Endodermal cell (in vitro differentiated cells): ENCODE data around the gene ATP2A2. TPM values are rescaled to one million over a fixed set of nuclear protein-coding genes. Genes with fewer than 3 reads are reported as not detected.

Source experiments
- DNase-seq: peaks from one replicate; pipeline ENCODE4 v3.0.0-alpha.2; 2017
- H3K27ac ChIP-seq: 2 replicates; pipeline ENCODE4 v1.5.1; 2013; ENCODE audit warnings: mild to moderate bottlenecking, low read depth, low read length, moderate library complexity
- H3K27me3 ChIP-seq: 2 replicates; pipeline ENCODE4 v1.6.1; 2013; ENCODE audit warnings: mild to moderate bottlenecking, low read length, moderate library complexity; ENCODE audit not compliant: insufficient read depth, control insufficient read depth, poor library complexity, severe bottlenecking
- H3K36me3 ChIP-seq: 2 replicates; pipeline ENCODE4 v1.7.0; 2013; ENCODE audit warnings: mild to moderate bottlenecking, low read length, moderate library complexity; ENCODE audit not compliant: control insufficient read depth, insufficient read depth
- H3K4me1 ChIP-seq: one replicate; pipeline ENCODE4 v1.7.0; 2013; ENCODE audit warnings: low read length; ENCODE audit not compliant: control insufficient read depth, insufficient read depth
- H3K4me3 ChIP-seq: 2 replicates; pipeline ENCODE4 v1.5.1; 2013; ENCODE audit warnings: mild to moderate bottlenecking, low read length, moderate library complexity
- H3K9ac ChIP-seq: 2 replicates; pipeline ENCODE4 v1.6.1; 2013; ENCODE audit warnings: mild to moderate bottlenecking, low read length, moderate library complexity; ENCODE audit not compliant: poor library complexity, severe bottlenecking; ENCODE audit errors: extremely low read depth
- H3K9me3 ChIP-seq: 2 replicates; pipeline ENCODE4 v1.6.1; 2013; ENCODE audit warnings: mild to moderate bottlenecking, low read length, moderate library complexity; ENCODE audit not compliant: control insufficient read depth
- H3K27ac Mint-ChIP-seq: 2 replicates; pipeline ENCODE4 v1.8.0; 2020; ENCODE audit warnings: mixed read lengths
- H3K27me3 Mint-ChIP-seq: 2 replicates; pipeline ENCODE4 v1.8.0; 2021; ENCODE audit warnings: mild to moderate bottlenecking, mixed read lengths; ENCODE audit not compliant: insufficient read depth
- H3K36me3 Mint-ChIP-seq: 2 replicates; pipeline ENCODE4 v1.8.0; 2020; ENCODE audit warnings: low read depth, mixed read lengths
- H3K4me1 Mint-ChIP-seq: 2 replicates; pipeline ENCODE4 v1.8.0; 2020; ENCODE audit warnings: mixed read lengths
- H3K4me3 Mint-ChIP-seq: 2 replicates; pipeline ENCODE4 v1.8.0; 2020; ENCODE audit warnings: mild to moderate bottlenecking, moderate library complexity, mixed read lengths
- H3K9me3 Mint-ChIP-seq: 2 replicates; pipeline ENCODE4 v1.8.0; 2020; ENCODE audit warnings: mild to moderate bottlenecking, mixed read lengths
- CTCF ChIP-seq: fragments of 200-600 bp; sonication (generic); conservative IDR thresholded peaks from 2 replicates; pipeline ENCODE4 v1.5.0; 2021; ENCODE audit warnings: antibody characterized with exemption, mild to moderate bottlenecking
- whole genome bisulfite sequencing, 2 experiments: methylation state at CpG; one replicate each; pipeline versions ENCODE4 v1.1.5 to v1.1.7; 2013; ENCODE audit warnings: missing lambda C conversion rate in 2 of 2, mixed read lengths in 1 of 2; ENCODE audit not compliant: insufficient coverage in 1 of 2, insufficient read length in 1 of 2; 5-methylcytosine and 5-hydroxymethylcytosine counted together
- total RNA-seq, 2 donors: library from RNA; stranded (reverse); fragmentation: NEBNext Ultra II Directional in 1 of 2; extraction: Animal tissue kit (Norgen Biotek cat#: 25700) in 1 of 2; gene quantifications; 2 replicates in 1 of 2; 3 replicates in 1 of 2; pipeline ENCODE4 v1.2.1, GENCODE V29; 2021

ATP2A2 gene
- total RNA-seq, 2 donors from 2014 or later = 151 to 235 TPM

- Histone ChIP-seq H3K9me3 (no peaks in the 10 kb centered on the region), H3K9ac (no peak overlapping the region), H3K4me3 (peak overlapping the region; percentile 12), H3K36me3 (no peaks in the 10 kb centered on the region), H3K27ac (no peak overlapping the region), H3K27me3 (no peaks in the 10 kb centered on the region), H3K4me1 (peaks cover 14% of the 10 kb centered on the region)
- WGBS, 2 experiments = 67 to 70% methylated on average over 4 to 6 of the region's 8 CpGs
- peak; percentile 81 for DNase-seq
- no peaks in the 10 kb centered on the region for H3K36me3 Mint-ChIP-seq
- H3K4me1 Mint-ChIP-seq = peaks cover 42% of the 10 kb centered on the region
- no peaks in the 10 kb centered on the region for H3K9me3 Mint-ChIP-seq
- no peak for TF ChIP-seq CTCF
- H3K27me3 Mint-ChIP-seq = peaks cover 1% of the 10 kb centered on the region
- peak overlapping the region; percentile 61 for H3K27ac Mint-ChIP-seq
- H3K4me3 Mint-ChIP-seq = peak overlapping the region; percentile 5
Measured at GRCh38 chr12:110269622-110270124, 11.4 kb upstream of the ATP2A2 start.

- Histone ChIP-seq H3K36me3 (no peaks in the 10 kb centered on the region), H3K9me3 (no peaks in the 10 kb centered on the region), H3K9ac (no peak overlapping the region), H3K4me1 (peaks cover 14% of the 10 kb centered on the region), H3K27me3 (no peaks in the 10 kb centered on the region), H3K4me3 (peak overlapping the region; percentile 12), H3K27ac (no peak overlapping the region)
- Mint-ChIP-seq H3K27ac (peak overlapping the region; percentile 61), H3K36me3 (no peaks in the 10 kb centered on the region), H3K4me1 (peaks cover 42% of the 10 kb centered on the region), H3K4me3 (peak overlapping the region; percentile 5), H3K9me3 (no peaks in the 10 kb centered on the region), H3K27me3 (peaks cover 1% of the 10 kb centered on the region)
- WGBS, 2 experiments = 81 to 90% methylated on average over 2 to 5 of the region's 5 CpGs
- peak; percentile 66 for DNase-seq
- no peak for TF ChIP-seq CTCF
Measured at GRCh38 chr12:110270125-110270962, 10.7 kb upstream of the ATP2A2 start.

- no peak overlapping the region for H3K27ac Mint-ChIP-seq
Measured at GRCh38 chr12:110271015-110271414, 10.0 kb upstream of the ATP2A2 start.

More at GRCh38 chr12:110271015-110271414, 10.0 kb upstream of the ATP2A2 start:
- H3K4me3 ChIP-seq = no peak overlapping the region
- no peaks in the 10 kb centered on the region for H3K36me3 ChIP-seq
- H3K9me3 ChIP-seq = no peaks in the 10 kb centered on the region
- no peak for TF ChIP-seq CTCF
- no peaks in the 10 kb centered on the region for H3K27me3 ChIP-seq
- H3K9me3 Mint-ChIP-seq = no peaks in the 10 kb centered on the region
- no peak overlapping the region for H3K27ac ChIP-seq
- H3K4me1 Mint-ChIP-seq = peaks cover 42% of the 10 kb centered on the region
- no peak overlapping the region for H3K4me3 Mint-ChIP-seq
- H3K4me1 ChIP-seq = peaks cover 14% of the 10 kb centered on the region
- DNase-seq = no peak
- 92% methylated on average over 2 of the region's 2 CpGs for WGBS, 2 experiments
- H3K9ac ChIP-seq = no peak overlapping the region
- peaks cover 1% of the 10 kb centered on the region for H3K27me3 Mint-ChIP-seq
- H3K36me3 Mint-ChIP-seq = no peaks in the 10 kb centered on the region
